UCSD-AML1 (cell line): ENCODE data around the gene SLC16A2.
"Not testable (repeated sequence)": the region's sequence is repeated elsewhere in the genome, so short reads cannot be mapped to it uniquely, and the experiment has no call there.

Experiments used
- DNase-seq: peaks from one replicate; lab custom pipeline; 2025; ENCODE audit not compliant: unreplicated experiment; lab: John Stamatoyannopoulos, UW

The SLC16A2 gene

GRCh38 chrX:74445099-74445498, 23.8 kb downstream of the SLC16A2 start:
- no peak for DNase-seq

DNA sequence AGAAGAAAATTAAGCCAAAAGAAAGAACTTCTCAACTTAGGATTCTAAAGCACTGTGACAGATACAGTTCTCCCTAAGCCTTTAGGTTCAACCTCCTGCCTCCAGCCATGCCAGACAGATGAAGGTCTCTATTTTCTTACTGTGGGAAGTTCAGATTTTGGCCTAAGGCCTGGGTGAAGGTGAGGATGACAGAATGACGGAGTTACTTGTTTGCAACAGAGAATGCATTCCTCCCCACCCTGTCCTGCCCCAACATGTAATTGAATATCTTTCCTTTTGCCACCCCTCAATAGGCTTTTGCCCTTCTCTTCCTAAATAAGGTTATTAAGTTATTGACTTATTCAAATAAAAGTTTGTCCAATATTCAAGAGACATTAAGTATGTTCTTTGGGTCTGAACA, 25.6 kb downstream of the SLC16A2 start:
- DNase-seq = no peak

DNA sequence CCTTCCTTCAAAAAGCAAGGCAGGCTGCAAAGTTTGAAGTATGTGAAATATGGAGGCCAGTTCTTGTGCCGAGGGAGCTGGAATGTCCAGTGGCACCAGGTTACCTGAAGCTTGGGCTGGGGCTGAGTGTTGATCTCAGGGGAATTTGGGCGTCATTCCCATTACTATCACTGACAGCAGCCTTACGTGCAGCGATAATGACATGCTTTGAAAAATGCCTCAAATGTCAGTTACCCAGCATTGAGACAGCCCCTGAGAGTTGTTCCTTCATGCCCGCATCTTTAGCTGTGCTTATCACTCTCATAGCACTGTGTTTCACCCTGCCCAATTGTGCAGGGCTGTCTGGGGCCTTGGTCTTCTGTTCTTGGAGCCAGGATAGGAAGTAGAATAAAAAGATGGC, 27.4 kb downstream of the SLC16A2 start:
- no peak for DNase-seq

- DNase-seq = no peak
Observed at GRCh38 chrX:74449322-74449936, 28.1 kb downstream of the SLC16A2 start.

DNA sequence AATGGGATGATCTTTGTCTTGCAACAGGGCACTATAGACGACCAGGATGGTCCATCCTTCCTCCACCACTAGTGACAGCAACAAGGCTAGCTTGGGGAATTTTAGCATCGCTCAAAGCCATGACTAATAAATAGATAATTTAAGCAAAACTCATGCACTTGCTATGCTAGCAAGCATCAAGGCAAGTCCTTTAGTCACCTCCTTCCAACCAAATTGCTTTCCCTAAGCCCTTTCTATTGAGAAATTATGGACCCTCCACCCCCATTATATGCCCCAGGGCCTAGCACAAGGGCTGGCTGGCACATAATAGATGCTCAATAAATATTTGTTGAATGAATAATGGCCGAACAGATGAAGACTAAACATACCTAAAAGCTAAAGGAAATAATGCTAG, 28.6 kb downstream of the SLC16A2 start:
- no peak for DNase-seq

DNA sequence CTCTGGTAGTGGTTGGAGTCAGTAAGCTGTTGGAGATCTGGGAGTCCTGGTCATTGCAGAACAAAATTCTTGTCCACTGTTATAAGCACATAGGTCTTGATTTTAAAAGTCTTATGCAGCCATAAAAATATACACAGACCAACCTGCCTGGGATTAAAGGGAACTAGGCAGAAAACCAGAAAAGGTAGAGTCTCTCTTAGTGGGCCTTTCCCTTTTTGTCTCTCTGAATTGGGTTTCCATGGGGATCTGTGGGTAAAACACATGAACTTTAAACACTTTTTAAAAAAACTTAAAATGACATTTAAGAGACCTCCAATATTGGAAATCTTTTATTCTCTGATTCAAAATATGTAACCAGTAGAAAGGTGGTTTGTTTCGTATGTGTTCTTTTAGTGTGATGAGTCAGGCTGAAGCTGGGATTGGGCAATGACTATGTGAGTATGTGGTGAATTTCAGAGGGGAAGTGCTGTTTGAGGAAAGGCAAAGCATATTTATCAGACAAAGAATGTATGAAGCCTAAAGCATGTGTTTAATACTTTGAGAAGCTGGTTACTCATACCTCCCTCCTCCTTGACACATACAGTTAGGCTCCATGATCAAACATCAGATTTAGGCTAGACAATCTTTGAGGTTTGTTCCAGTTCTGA, 29.6 kb downstream of the SLC16A2 start:
- no peak for DNase-seq

- no peak for DNase-seq
Observed at GRCh38 chrX:74451450-74452198, 30.3 kb downstream of the SLC16A2 start.

DNA sequence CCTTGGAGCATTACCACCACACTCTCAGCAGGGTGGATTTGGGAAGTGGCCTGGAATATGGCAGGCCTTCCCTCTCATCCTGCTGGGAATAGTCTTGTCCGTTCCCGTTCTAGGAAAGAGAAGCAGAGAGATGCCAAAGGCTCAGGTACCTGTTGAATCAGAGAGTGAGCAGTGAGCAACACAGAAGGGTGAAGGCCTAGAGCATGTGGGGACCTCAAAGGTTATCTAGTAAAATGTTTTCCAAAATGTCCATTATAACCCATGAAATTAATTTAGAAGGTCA, 30.8 kb downstream of the SLC16A2 start:
- DNase-seq = no peak

DNA sequence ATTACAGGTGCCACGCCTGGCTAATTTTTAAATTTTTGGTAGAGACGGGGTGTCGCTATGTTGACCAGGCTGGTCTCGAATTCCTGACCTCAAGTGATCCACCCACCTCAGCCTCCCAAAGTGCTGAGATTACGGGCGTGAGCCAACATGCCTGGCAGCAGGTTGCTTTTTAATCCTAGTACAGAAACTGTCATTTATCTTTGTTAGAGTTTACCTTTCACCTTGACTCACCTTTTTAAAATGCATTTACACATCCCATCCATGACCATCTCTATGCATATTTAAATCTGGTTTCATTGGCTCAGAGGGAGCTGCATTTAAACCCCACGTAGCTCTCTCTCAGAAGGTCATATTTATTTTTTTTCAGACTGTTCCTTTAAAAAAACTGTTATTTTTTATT, 31.9 kb downstream of the SLC16A2 start:
- no peak for DNase-seq

DNA sequence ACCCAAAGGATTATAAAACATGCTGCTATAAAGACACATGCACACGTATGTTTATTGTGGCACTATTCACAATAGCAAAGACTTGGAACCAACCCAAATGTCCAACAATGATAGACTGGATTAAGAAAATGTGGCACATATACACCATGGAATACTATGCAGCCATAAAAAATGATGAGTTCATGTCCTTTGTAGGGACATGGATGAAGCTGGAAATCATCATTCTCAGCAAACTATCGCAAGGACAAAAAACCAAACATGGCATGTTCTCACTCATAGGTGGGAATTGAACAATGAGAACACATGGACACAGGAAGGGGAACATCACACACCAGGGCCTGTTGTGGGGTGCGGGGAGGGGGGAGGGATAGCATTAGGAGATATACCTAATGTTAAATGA, 32.9 kb downstream of the SLC16A2 start:
- not testable (repeated sequence) for DNase-seq

- DNase-seq = no peak
Observed at GRCh38 chrX:74458736-74459135, 37.4 kb downstream of the SLC16A2 start.

- no peak for DNase-seq
Observed at GRCh38 chrX:74461384-74461783, 40.1 kb downstream of the SLC16A2 start.

GRCh38 chrX:74464722-74465121, 43.4 kb downstream of the SLC16A2 start:
- DNase-seq = no peak

DNA sequence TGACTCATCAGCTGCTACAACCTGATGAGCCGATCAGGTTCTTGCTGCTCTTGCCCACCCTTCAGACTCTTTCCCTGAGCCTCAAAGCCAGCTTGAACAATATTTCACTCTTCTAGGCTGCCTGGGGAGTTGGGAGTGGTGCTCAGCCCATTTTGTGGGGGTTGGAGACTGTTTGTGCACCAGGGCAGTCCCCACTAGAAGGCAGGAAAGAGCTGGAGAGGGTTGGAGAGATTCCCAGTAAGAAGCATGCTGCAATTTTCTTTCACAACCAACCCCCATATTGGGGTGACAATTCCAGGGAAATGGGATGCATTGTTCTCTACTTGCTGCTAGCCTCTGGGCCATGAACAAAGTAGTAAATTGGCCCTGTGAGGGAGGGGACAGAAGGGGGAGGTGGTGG, 44.1 kb downstream of the SLC16A2 start:
- no peak for DNase-seq

DNA sequence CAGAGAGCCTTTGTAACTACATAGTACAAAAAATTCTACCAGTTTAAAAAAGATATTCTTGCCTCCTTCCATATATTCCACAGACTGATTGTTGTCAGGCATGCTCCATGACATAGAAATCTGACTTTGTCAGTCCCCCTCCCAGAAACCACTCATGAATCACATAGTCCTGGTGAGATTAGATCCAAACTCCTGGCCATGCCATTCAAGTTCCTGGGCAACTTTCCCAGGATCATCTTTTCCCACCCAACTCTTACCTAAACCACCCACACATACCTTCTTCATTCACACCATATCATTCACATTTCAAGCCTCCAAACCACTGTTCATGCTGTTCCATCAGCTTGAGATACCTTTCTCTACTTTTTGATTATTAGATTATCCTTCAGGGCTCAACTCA, 46.4 kb downstream of the SLC16A2 start:
- DNase-seq = no peak

DNA sequence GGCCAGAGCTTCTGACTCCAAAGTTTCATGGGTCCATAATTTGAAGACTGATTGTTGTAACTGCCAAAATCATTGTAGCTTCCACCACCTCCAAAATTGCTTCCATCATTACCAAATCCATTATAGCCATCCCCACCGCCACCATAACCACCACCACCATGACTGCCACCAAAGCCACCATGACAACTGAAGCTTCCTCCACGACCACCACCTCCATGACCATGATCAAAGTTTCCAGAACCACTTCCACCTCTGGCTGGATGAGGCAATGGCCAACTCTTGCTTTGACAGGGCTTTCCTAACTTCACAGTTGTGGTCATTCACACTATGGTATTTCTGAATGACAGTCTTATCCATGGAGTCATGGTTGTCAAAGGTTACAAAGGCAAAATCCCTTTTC, 51.8 kb downstream of the SLC16A2 start:
- not testable (repeated sequence) for DNase-seq

GRCh38 chrX:74490247-74490646, 69.0 kb downstream of the SLC16A2 start:
- no peak for DNase-seq

- DNase-seq = no peak
Observed at GRCh38 chrX:74492720-74493201, 71.5 kb downstream of the SLC16A2 start.

DNA sequence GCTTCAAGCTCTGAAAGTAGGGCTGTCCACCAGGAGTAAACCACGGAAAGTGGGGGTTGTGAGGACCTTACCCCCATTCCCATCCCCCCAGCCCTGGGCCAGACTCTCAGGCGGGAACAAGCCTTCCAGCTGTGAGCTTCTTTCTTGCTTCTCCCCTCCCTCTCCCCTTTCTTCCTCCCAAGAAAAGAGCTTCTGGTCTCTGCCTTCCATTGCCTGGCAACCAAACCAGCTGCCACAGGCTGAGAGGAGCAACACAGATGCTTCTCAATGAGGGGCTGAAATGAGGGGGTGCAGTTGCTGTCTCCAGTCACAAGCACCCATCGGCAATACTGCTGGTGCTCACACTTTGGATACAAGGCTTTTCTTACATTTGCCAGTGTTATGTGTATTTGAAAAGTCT, 72.5 kb downstream of the SLC16A2 start:
- DNase-seq = no peak

GRCh38 chrX:74498924-74499323, 77.6 kb downstream of the SLC16A2 start:
- no peak for DNase-seq

GRCh38 chrX:74500067-74500466, 78.8 kb downstream of the SLC16A2 start:
- DNase-seq = no peak

- DNase-seq = no peak
Observed at GRCh38 chrX:74500555-74500954, 79.3 kb downstream of the SLC16A2 start.
